ENCODE data around the gene HACD3. TPM values are rescaled to one million over a fixed set of nuclear protein-coding genes. Genes with fewer than 3 reads are reported as not detected.
A peak's percentile ranks its signal among the peaks of the same experiment; 100 is the strongest.

HACD3 gene
- total and polyA plus RNA-seq, 9 of the 15 experiments (the other 6 are each of a cell fraction or from before 2014, with no cell fraction given): 48.1 to 117 (median 72.8) TPM

DNA sequence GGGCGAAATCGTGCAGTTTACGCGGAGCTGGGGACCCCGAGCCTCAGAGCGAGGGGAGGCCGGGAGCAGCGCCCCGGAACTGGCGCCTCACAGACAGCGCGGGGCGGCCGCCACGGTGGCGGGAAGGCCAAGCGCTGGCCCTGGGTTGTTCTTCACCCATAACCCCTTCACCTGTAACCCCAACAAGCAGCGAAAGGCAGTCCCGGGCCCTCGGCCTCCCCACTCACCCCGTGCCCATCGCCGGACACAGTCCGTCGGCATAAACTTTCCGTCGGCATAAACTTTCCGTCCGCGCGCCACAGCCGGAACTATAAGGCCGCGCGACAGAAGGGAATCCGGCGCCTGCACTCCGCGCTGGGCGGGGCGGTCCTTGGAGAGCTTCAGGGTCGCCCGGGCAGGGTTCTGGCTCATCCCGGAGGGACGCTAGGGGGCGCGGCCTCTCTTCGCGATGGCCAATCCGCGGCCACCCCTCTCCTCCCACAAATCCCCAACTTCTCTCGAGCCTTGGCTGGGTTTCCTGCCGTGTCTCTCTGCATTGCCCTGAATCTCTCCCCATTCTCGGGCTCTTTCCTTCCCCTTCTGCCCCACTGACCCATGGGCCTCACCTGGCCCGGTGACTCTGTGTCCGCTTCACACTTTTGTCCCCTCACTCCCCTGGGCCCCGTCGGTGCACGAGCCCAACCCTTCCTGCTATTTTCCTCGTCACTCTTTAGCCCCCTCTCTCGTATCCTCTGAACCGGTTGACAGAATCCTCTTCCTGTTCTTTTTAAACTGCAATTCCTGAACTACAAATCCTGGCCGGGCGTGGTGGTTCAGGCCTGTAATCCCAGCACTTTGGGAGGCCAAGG is 80.8 kb downstream of the HACD3 start, which contains the start of gene INTS14 (continued):
- peak; percentile 67 to 71; a peak in 3 of 4 replicates for TF ChIP-seq FOXK2 (conservative IDR thresholded peaks at IDR 0.05 in 1 of 2, IDR thresholded peaks at IDR 0.05 in 1 of 2; ENCODE audit: low read depth in 2 of 2)
- no peak for TF ChIP-seq RBM39 (optimal IDR thresholded peaks at IDR 0.05; ENCODE audit: low read depth, low read length)
- no peak for TF ChIP-seq PCBP2 (IDR thresholded peaks at IDR 0.05; ENCODE audit: low read depth, low read length, poor library complexity, severe bottlenecking)
- TF ChIP-seq PRMT5 (CRISPR knock-in tag; IDR thresholded peaks at IDR 0.05): no peak; the same call in 1 of the 2 replicates
- TF ChIP-seq, protein P1, sequence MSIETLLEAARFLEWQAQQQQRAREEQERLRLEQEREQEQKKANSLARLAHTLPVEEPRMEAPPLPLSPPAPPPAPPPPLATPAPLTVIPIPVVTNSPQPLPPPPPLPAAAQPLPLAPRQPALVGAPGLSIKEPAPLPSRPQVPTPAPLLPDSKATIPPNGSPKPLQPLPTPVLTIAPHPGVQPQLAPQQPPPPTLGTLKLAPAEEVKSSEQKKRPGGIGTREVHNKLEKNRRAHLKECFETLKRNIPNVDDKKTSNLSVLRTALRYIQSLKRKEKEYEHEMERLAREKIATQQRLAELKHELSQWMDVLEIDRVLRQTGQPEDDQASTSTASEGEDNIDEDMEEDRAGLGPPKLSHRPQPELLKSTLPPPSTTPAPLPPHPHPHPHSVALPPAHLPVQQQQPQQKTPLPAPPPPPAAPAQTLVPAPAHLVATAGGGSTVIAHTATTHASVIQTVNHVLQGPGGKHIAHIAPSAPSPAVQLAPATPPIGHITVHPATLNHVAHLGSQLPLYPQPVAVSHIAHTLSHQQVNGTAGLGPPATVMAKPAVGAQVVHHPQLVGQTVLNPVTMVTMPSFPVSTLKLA (conservative IDR thresholded peaks at IDR 0.05): peak; percentile 69 to 92
- TF ChIP-seq ZNF146 (CRISPR knock-in tag; IDR thresholded peaks at IDR 0.05; ENCODE audit: unreplicated experiment): peak; percentile 15
- TF ChIP-seq, protein P2, sequence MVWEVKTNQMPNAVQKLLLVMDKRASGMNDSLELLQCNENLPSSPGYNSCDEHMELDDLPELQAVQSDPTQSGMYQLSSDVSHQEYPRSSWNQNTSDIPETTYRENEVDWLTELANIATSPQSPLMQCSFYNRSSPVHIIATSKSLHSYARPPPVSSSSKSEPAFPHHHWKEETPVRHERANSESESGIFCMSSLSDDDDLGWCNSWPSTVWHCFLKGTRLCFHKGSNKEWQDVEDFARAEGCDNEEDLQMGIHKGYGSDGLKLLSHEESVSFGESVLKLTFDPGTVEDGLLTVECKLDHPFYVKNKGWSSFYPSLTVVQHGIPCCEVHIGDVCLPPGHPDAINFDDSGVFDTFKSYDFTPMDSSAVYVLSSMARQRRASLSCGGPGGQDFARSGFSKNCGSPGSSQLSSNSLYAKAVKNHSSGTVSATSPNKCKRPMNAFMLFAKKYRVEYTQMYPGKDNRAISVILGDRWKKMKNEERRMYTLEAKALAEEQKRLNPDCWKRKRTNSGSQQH (CRISPR knock-in tag; IDR thresholded peaks at IDR 0.05): 0 out of 2 replicates have a peak, but pooled peaks have one; percentile 31
- no peak for TF ChIP-seq SMARCC2 (IDR thresholded peaks at IDR 0.05; ENCODE audit: low read depth)
- TF ChIP-seq, protein P3, sequence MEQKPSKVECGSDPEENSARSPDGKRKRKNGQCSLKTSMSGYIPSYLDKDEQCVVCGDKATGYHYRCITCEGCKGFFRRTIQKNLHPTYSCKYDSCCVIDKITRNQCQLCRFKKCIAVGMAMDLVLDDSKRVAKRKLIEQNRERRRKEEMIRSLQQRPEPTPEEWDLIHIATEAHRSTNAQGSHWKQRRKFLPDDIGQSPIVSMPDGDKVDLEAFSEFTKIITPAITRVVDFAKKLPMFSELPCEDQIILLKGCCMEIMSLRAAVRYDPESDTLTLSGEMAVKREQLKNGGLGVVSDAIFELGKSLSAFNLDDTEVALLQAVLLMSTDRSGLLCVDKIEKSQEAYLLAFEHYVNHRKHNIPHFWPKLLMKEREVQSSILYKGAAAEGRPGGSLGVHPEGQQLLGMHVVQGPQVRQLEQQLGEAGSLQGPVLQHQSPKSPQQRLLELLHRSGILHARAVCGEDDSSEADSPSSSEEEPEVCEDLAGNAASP (IDR thresholded peaks at IDR 0.05): no peak
- TF ChIP-seq TCF7 (IDR thresholded peaks at IDR 0.05; ENCODE audit: borderline replicate concordance): peak; percentile 82
- TF ChIP-seq NFRKB (IDR thresholded peaks at IDR 0.05; ENCODE audit: low read depth): peak; percentile 81
- TF ChIP-seq CHD4 (IDR thresholded peaks at IDR 0.05; ENCODE audit: insufficient read depth, insufficient replicate concordance, low read depth, low read length, poor library complexity, severe bottlenecking): no peak
- no peak for TF ChIP-seq MCM7 (IDR thresholded peaks at IDR 0.05)
- TF ChIP-seq MTA2 (IDR thresholded peaks at IDR 0.05; ENCODE audit: low read depth): 0 out of 2 replicates have a peak, but pooled peaks have one; percentile 7
- no peak; the same call in 1 of the 2 replicates for TF ChIP-seq BHLHE40 (IDR thresholded peaks at IDR 0.05; ENCODE audit: low read length)
- TF ChIP-seq GATA2 (CRISPR knock-in tag; IDR thresholded peaks at IDR 0.05): no peak
- peak; percentile 67; the same call in 1 of the 2 replicates for TF ChIP-seq JUND (IDR thresholded peaks at IDR 0.05; ENCODE audit: borderline replicate concordance, low read depth, low read length)
- TF ChIP-seq JUND (tag; IDR thresholded peaks at IDR 0.05; ENCODE audit: borderline replicate concordance, low read depth, low read length): peak; percentile 65; the same call in 1 of the 3 replicates
- TF ChIP-seq RAD21 (CRISPR knock-in tag; conservative IDR thresholded peaks at IDR 0.05 in 1 of 2, IDR thresholded peaks at IDR 0.05 in 1 of 2): peak in 1 of 2 experiments; percentile 80
- TF ChIP-seq POLR2AphosphoS5 (IDR thresholded peaks at IDR 0.05; ENCODE audit: control insufficient read depth, insufficient read depth, low read depth, low read length): peak; percentile 93
- TF ChIP-seq TCF7L2 (IDR thresholded peaks at IDR 0.05; ENCODE audit: low read depth, low read length): no peak
- peak; percentile 51; the same call in 1 of the 2 replicates for TF ChIP-seq ZNF384 (IDR thresholded peaks at IDR 0.05; ENCODE audit: low read depth, low read length)
- no peak for TF ChIP-seq ZNF668 (CRISPR knock-in tag; IDR thresholded peaks at IDR 0.05)
- TF ChIP-seq DPF2 (IDR thresholded peaks at IDR 0.05): peak; percentile 61; the same call in 1 of the 2 replicates

Data from K562 (cell line).